HepG2 (cell line): ENCODE results near the gene XXYLT1. TPM values are rescaled to one million over a fixed set of nuclear protein-coding genes. Genes with fewer than 3 reads are reported as not detected.

Source experiments
- HMGXB3 ChIP-seq: sonication (generic); formaldehyde crosslinking; IDR thresholded peaks from 2 replicates; pipeline ENCODE4 v1.4.0; 2020; ENCODE audit warnings: missing genetic modification reagents, borderline replicate concordance
- HNF4G ChIP-seq, 2 experiments: sonication (generic) in 1 of 2; formaldehyde crosslinking in 1 of 2; IDR thresholded peaks; 2 replicates each; pipeline versions ENCODE4 v1.4.0 to v1.6.1; 2011 to 2020; ENCODE audit warnings: borderline replicate concordance in 2 of 2, low read depth in 2 of 2, mild to moderate bottlenecking in 2 of 2, low read length in 1 of 2, missing genetic modification reagents in 1 of 2, moderate library complexity in 1 of 2
- HOMEZ ChIP-seq: IDR thresholded peaks from 2 replicates; pipeline ENCODE4 v1.6.1; 2016; ENCODE audit warnings: low read depth
- IKZF5 ChIP-seq: IDR thresholded peaks from 2 replicates; pipeline ENCODE4 v1.6.1; 2018; ENCODE audit warnings: missing genetic modification reagents, mild to moderate bottlenecking, missing compliant biosample characterization
- MIXL1 ChIP-seq: IDR thresholded peaks from 2 replicates; pipeline ENCODE4 v1.6.1; 2016
- PAXIP1 ChIP-seq: sonication (generic); formaldehyde crosslinking; conservative IDR thresholded peaks from 2 replicates; pipeline ENCODE4 v1.4.0; 2020; ENCODE audit warnings: mild to moderate bottlenecking, missing genetic modification reagents, moderate library complexity
- PPARG ChIP-seq: conservative IDR thresholded peaks from 2 replicates; pipeline ENCODE4 v1.6.1; 2016; ENCODE audit warnings: missing biosample characterization, missing genetic modification reagents
- RXRB ChIP-seq: IDR thresholded peaks from 2 replicates; pipeline ENCODE4 v1.6.1; 2016; ENCODE audit warnings: borderline replicate concordance, missing genetic modification reagents, missing compliant biosample characterization
- SIX4 ChIP-seq: sonication (generic); formaldehyde crosslinking; IDR thresholded peaks from 2 replicates; pipeline ENCODE4 v1.4.0; 2020; ENCODE audit warnings: missing genetic modification reagents
- ZBED4 ChIP-seq: sonication (generic); formaldehyde crosslinking; IDR thresholded peaks from 2 replicates; pipeline ENCODE4 v1.4.0; 2020; ENCODE audit warnings: missing genetic modification reagents, borderline replicate concordance
- ZNF20 ChIP-seq: sonication (generic); formaldehyde crosslinking; IDR thresholded peaks from 2 replicates; pipeline ENCODE4 v1.4.0; 2020; ENCODE audit warnings: mild to moderate bottlenecking, moderate library complexity, missing genetic modification reagents
- ZNF501 ChIP-seq: sonication (generic); formaldehyde crosslinking; IDR thresholded peaks from 2 replicates; pipeline ENCODE4 v1.5.1; 2020; ENCODE audit warnings: mild to moderate bottlenecking, moderate library complexity, missing genetic modification reagents
- polyA plus RNA-seq, 8 experiments: library from polyadenylated mRNA; depleted of rRNA in 3 of 8; stranded (reverse) in 7 of 8; unstranded in 1 of 8; fragments of >200 nt; fragmentation: Illumina TruSeq in 4 of 8; extraction: Trizol in 4 of 8; gene quantifications; 2 replicates each; pipeline versions ENCODE4 v1.2.1 to v1.2.3, GENCODE V29; 2011 to 2016; ENCODE audit warnings: low read depth in 4 of 8, missing spikeins in 1 of 8, mixed read lengths in 1 of 8; ENCODE audit not compliant: insufficient read depth in 1 of 8
- total RNA-seq, 5 experiments: library from RNA; depleted of rRNA; stranded (reverse); fragments of >200 nt; fragmentation: Illumina TruSeq; extraction: Trizol; gene quantifications; 2 replicates each; pipeline ENCODE4 v1.2.3, GENCODE V29; 2016; ENCODE audit warnings: low read depth in 1 of 5

The XXYLT1 gene
- total and polyA plus RNA-seq, 2 of the 13 experiments (the other 11 are each of a cell fraction or from before 2014, with no cell fraction given) = 17.7 to 19.0 TPM

- peak; percentile 62; the same call in 1 of the 2 replicates for TF ChIP-seq PAXIP1 (CRISPR knock-in tag)
- TF ChIP-seq IKZF5 = peak; percentile 42; the same call in 1 of the 2 replicates
- TF ChIP-seq ZNF20 (CRISPR knock-in tag) = 0 out of 2 replicates have a peak, but pooled peaks have one; percentile 39
- peak; percentile 56; the same call in 1 of the 2 replicates for TF ChIP-seq PPARG
- peak; percentile 55; the same call in 1 of the 2 replicates for TF ChIP-seq HOMEZ
- TF ChIP-seq HNF4G (IDR thresholded peaks at IDR 0.05; ENCODE audit: borderline replicate concordance, low read depth, low read length) = no peak
- peak; percentile 62; the same call in 1 of the 2 replicates for TF ChIP-seq HNF4G (CRISPR knock-in tag; IDR thresholded peaks at IDR 0.05; ENCODE audit: borderline replicate concordance, low read depth)
- TF ChIP-seq SIX4 (CRISPR knock-in tag) = no peak
- TF ChIP-seq ZBED4 (CRISPR knock-in tag) = no peak
- peak; percentile 57; the same call in 1 of the 2 replicates for TF ChIP-seq RXRB
- TF ChIP-seq ZNF501 (CRISPR knock-in tag) = 0 out of 2 replicates have a peak, but pooled peaks have one; percentile 12
- TF ChIP-seq MIXL1 (CRISPR knock-in tag) = 0 out of 2 replicates have a peak, but pooled peaks have one; percentile 18
- TF ChIP-seq HMGXB3 (CRISPR knock-in tag) = no peak
These were observed 211.3 kb downstream of the XXYLT1 start (continued) for GRCh38 chr3:195059471-195060216.
